Heart right ventricle (tissue), 16 donors: ENCODE measurements around the gene ATXN1. TPM values are rescaled to one million over a fixed set of nuclear protein-coding genes. Genes with fewer than 3 reads are reported as not detected.

ENCODE experiments used
- ATAC-seq, 8 donors: fragments of 200-7000 bp; cut with Tn5 transposase; one replicate each; pipeline ENCODE4 v1.9.1; 2020; ENCODE audit warnings: mild to moderate bottlenecking in 8 of 8, moderate library complexity in 8 of 8, moderate number of reproducible peaks in 1 of 8
- DNase-seq, 2 donors: peaks; one replicate each; pipeline ENCODE4 v3.0.0-alpha.2; 2020
- H3K27ac ChIP-seq, 10 donors: fragments of 200-600 bp; sonication (generic) in 2 of 10; one replicate each; pipeline versions ENCODE4 v1.5.0 to v1.8.0; 2020 to 2022; ENCODE audit warnings: mild to moderate bottlenecking in 3 of 10
- H3K27me3 ChIP-seq, 7 donors: fragments of 200-600 bp; one replicate each; pipeline ENCODE4 v1.8.0; 2021 to 2022; ENCODE audit warnings: mild to moderate bottlenecking in 2 of 7
- H3K36me3 ChIP-seq, 9 donors: fragments of 200-600 bp; sonication (generic) in 1 of 9; one replicate each; pipeline versions ENCODE4 v1.5.0 to v1.8.0; 2020 to 2022; ENCODE audit warnings: mild to moderate bottlenecking in 2 of 9
- H3K4me1 ChIP-seq, 9 donors: fragments of 200-600 bp; sonication (generic) in 1 of 9; one replicate each; pipeline versions ENCODE4 v1.5.0 to v1.8.0; 2020 to 2022; ENCODE audit warnings: mild to moderate bottlenecking in 4 of 9
- H3K4me3 ChIP-seq, 10 donors: fragments of 200-600 bp; sonication (generic) in 2 of 10; one replicate each; pipeline versions ENCODE4 v1.5.0 to v1.8.0; 2020 to 2022; ENCODE audit warnings: mild to moderate bottlenecking in 7 of 10, moderate library complexity in 2 of 10
- H3K9me3 ChIP-seq, 11 donors: fragments of 200-600 bp in 10 of 11; sonication (generic) in 2 of 11; one replicate each; pipeline versions ENCODE4 v1.5.0 to v1.8.0; 2013 to 2022; ENCODE audit warnings: mild to moderate bottlenecking in 2 of 11, control low read depth in 1 of 11, moderate library complexity in 1 of 11
- CTCF ChIP-seq, 9 donors: fragments of 200-600 bp; sonication (generic) in 2 of 9; IDR thresholded peaks; one replicate each; pipeline versions ENCODE4 v1.5.0 to v1.8.0; 2021 to 2022; ENCODE audit warnings: antibody characterized with exemption in 9 of 9, mild to moderate bottlenecking in 5 of 9, moderate library complexity in 1 of 9
- WGBS, 2 donors: extraction: QIAGEN DNeasy Blood & Tissue Kit; methylation state at CpG; one replicate each; pipeline ENCODE4 v1.1.7; 2013; ENCODE audit warnings: inconsistent platforms in 1 of 2; 5-methylcytosine and 5-hydroxymethylcytosine counted together
- intact Hi-C, 10 donors: fragments of 100-400 bp; cut with DNase I; formaldehyde crosslinking; loops; one replicate each; pipeline versions ENCODE4 v1.11.1 to v1.14.2; 2022
- polyA plus RNA-seq, 2 donors: library from polyadenylated mRNA; stranded (reverse); fragments of 200-250 nt; gene quantifications; one replicate each; pipeline ENCODE4 v1.2.3, GENCODE V29; 2013
- total RNA-seq, 10 donors: library from RNA; stranded (reverse); fragmentation: NEBNext Ultra II Directional in 3 of 10; extraction: Animal tissue kit (Norgen Biotek cat#: 25700) in 3 of 10; gene quantifications; one replicate each; pipeline versions ENCODE4 v1.2.1 to v1.2.4, GENCODE V29; 2021 to 2023
- donor health status: Arrhythmogenic right ventricular cardiomyopathy.
- donor health status: ischemic (EF 13 %, LVEDD 7.1; RV severe dilation, severe dysfunction).
- donor health status: healthy with polysubstance abuse.
- donor health status: DM: no; HTN: yes; CAD: no.
- donor health status: DM: no; HTN: no; CAD: no.
- donor health status: ischemic (EF 25% LVEDD 6.9; RV normal size, moderate dysfunction).
- donor health status: ischemic (EF 25% LVEDD 5.7; RV mildly dilated, moderate dysfunction).
- donor health status: healthy.
- donor health status: DM: yes; HTN: yes; CAD: no.
- donor health status: Ischemic cardiomyopathy.
- donor health status: ischemic (EF 35%, LVEDD 5.7; RV mildly dilated, moderate dysfunction).
- donor health status: nonischemic (EF 11% LVEDD 7.7; RV severe dilation, severe dysfunction).
- donor health status: DM: yes; HTN: yes; CAD: no.
- donor health status: PGD.
- donor health status: ischemic (EF 29% LVEDD 5.4; RV normal size, mild dysfunction).
- donor health status: nonischemic (EF 23%, LVEDD 6.1; RV moderate dilation, normal function).

Gene ATXN1
- total and polyA plus RNA-seq, 12 donors = 4.1 to 46.5 (median 40.3) TPM

GRCh38 chr6:16483315-16483875 is 277.9 kb downstream of the ATXN1 start:
- Histone ChIP-seq H3K9me3 (peaks cover 0 to 9% (median 0%) of the 10 kb centered on the region in 11 donors), H3K4me1 (peaks cover 0 to 15% (median 0%) of the 10 kb centered on the region in 9 donors), H3K4me3 (no peak overlapping the region), H3K27me3 (no peaks in the 10 kb centered on the region), H3K27ac (peak overlapping the region in 1 of 10 donors; percentile 57), H3K36me3 (peaks cover 0 to 34% (median 0%) of the 10 kb centered on the region in 9 donors)
- no peak for TF ChIP-seq CTCF (IDR thresholded peaks at IDR 0.05)
- DNase-seq = no peak
- 82 to 84% methylated on average over 2 of the region's 2 CpGs for WGBS, 2 donors
- ATAC-seq = no peak
- intact Hi-C loops = no loop called here

GRCh38 chr6:16482702-16483314 is 278.5 kb downstream of the ATXN1 start:
- no peak for DNase-seq
- no peak overlapping the region for H3K4me3 ChIP-seq
- H3K9me3 ChIP-seq = peaks cover 0 to 9% (median 0%) of the 10 kb centered on the region in 11 donors
- no peak for ATAC-seq
- H3K27me3 ChIP-seq = no peaks in the 10 kb centered on the region
- 88 to 98% methylated on average over 1 of the region's 1 CpG for WGBS, 2 donors
- peaks cover 0 to 34% (median 0%) of the 10 kb centered on the region in 9 donors for H3K36me3 ChIP-seq
- H3K27ac ChIP-seq = peak overlapping the region in 1 of 10 donors; percentile 57
- no peak for TF ChIP-seq CTCF (IDR thresholded peaks at IDR 0.05)
- H3K4me1 ChIP-seq = peaks cover 0 to 16% (median 5%) of the 10 kb centered on the region in 9 donors
- intact Hi-C loops = no loop called here

- Histone ChIP-seq H3K4me1 (peaks cover 3 to 20% (median 12%) of the 10 kb centered on the region in 9 donors), H3K36me3 (peaks cover 0 to 34% (median 0%) of the 10 kb centered on the region in 9 donors), H3K9me3 (peaks cover 0 to 9% (median 0%) of the 10 kb centered on the region in 11 donors), H3K27me3 (no peaks in the 10 kb centered on the region), H3K4me3 (no peak overlapping the region), H3K27ac (peak overlapping the region in 1 of 10 donors; percentile 57)
- DNase-seq (no peak), ATAC-seq (no peak)
- 63 to 73% methylated on average over 3 of the region's 3 CpGs for WGBS, 2 donors
- intact Hi-C loops = no loop called here
- TF ChIP-seq CTCF (IDR thresholded peaks at IDR 0.05) = no peak
Observed at GRCh38 chr6:16481697-16482399, 279.4 kb downstream of the ATXN1 start.

- WGBS, 2 donors = 49 to 65% methylated on average over 4 of the region's 4 CpGs
- H3K27ac ChIP-seq = peak overlapping the region in 1 of 10 donors; percentile 37
- ATAC-seq (no peak), DNase-seq (no peak)
- H3K9me3 ChIP-seq = peaks cover 0 to 9% (median 0%) of the 10 kb centered on the region in 11 donors
- H3K4me3 ChIP-seq = no peak overlapping the region
- H3K4me1 ChIP-seq = peaks cover 3 to 23% (median 12%) of the 10 kb centered on the region in 9 donors
- intact Hi-C loops = no loop called here
- H3K36me3 ChIP-seq = peaks cover 0 to 28% (median 0%) of the 10 kb centered on the region in 9 donors
- no peaks in the 10 kb centered on the region for H3K27me3 ChIP-seq
- no peak for TF ChIP-seq CTCF (IDR thresholded peaks at IDR 0.05)
Observed at GRCh38 chr6:16480763-16481560, 280.3 kb downstream of the ATXN1 start.
